Measurements from ENCODE around the gene PLXNA2. TPM values are rescaled to one million over a fixed set of nuclear protein-coding genes. Genes with fewer than 3 reads are reported as not detected.

Gene PLXNA2
- total and polyA plus RNA-seq, 7 experiments from 2014 or later = 0.70 to 5.4 (median 1.4) TPM; not detected in 2

DNA sequence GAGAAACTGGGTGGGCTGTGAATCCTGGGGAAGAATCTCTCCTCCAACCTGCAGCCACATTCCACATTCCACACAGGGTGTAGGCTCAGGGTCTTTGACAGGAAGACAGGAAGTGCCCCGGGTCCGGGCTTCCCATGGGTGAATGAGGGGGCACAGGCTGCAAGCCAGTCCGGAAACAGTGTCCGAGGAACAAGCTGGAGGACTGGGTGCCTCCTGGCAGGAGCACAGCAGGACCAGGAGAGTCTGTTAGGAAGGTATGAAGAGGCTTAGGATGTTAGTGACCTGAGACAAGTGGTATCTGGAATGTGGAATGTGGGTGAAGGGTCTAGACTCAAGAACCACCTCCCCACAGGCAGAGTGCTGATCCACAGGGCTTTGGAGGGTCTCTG is 212.3 kb downstream of the PLXNA2 start:
- no peak overlapping the region for H3K4me3 Mint-ChIP-seq
- peaks cover 0 to 10% (median 3%) of the 10 kb centered on the region in 5 donors for H3K27me3 Mint-ChIP-seq
- intact Hi-C loops (cut with micrococcal nuclease) = no loop called here

DNA sequence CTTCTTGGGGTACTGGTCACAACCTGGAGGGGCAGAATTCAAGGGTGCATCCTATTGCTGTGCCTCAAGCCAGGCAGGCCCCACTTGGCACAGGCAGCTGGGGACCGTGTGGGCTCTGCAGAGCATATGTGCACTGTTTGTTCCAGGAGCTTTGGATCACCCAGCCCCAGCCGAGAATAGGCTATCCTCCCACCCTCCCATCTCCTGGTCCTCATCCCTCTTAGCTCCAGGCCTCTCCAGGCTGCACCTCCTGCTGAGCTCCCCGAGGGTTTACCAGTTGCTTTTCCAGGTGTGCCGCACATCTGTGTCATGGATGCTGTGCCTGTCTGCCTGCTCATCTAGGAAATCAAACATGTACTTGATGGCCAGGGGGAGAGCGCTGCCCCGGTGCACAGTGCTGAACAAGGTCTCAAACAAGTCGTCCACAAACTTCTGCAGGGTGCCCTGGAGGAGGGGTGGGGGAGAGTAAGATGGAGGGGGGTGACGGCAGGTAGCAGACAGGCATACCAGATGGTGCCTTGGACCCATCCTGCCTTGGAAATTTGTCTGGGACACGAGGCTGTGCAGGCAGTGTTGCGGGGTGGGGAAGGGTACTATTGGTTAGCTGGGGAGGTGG is 212.8 kb downstream of the PLXNA2 start:
- intact Hi-C loops (cut with micrococcal nuclease) = no loop called here
- DNase-seq (no peak), ATAC-seq (no peak)
- Mint-ChIP-seq H3K4me1 (no peaks in the 10 kb centered on the region), H3K9me3 (no peaks in the 10 kb centered on the region), H3K4me3 (no peak overlapping the region), H3K27ac (no peak overlapping the region), H3K27me3 (peaks cover 0 to 10% (median 3%) of the 10 kb centered on the region in 5 donors), H3K36me3 (no peaks in the 10 kb centered on the region)
- Histone ChIP-seq H3K36me3 (ENCODE audit: control insufficient read depth in 2 of 3, insufficient read depth in 3 of 3, low read length in 3 of 3) (no peaks in the 10 kb centered on the region), H3K4me3 (ENCODE audit: low read length) (no peak overlapping the region), H3K27me3 (ENCODE audit: control insufficient read depth in 2 of 2, insufficient read depth in 2 of 2, low read length in 2 of 2) (no peaks in the 10 kb centered on the region), H3K9me3 (ENCODE audit: control insufficient read depth in 2 of 3, low read length in 3 of 3) (no peaks in the 10 kb centered on the region), H3K27ac (ENCODE audit: low read depth, low read length) (no peak overlapping the region), H3K4me1 (ENCODE audit: control insufficient read depth in 2 of 2, insufficient read depth in 2 of 2, low read length in 2 of 2) (no peaks in the 10 kb centered on the region)
- POLR2A ChIA-PET = no interaction called here
- CTCF ChIA-PET = no interaction called here

More for the DNA sequence above, 212.3 kb downstream of the PLXNA2 start:
- CTCF ChIA-PET = no interaction called here
- Histone ChIP-seq H3K4me1 (ENCODE audit: control insufficient read depth in 2 of 2, insufficient read depth in 2 of 2, low read length in 2 of 2) (no peaks in the 10 kb centered on the region), H3K27ac (ENCODE audit: low read depth, low read length) (no peak overlapping the region), H3K27me3 (ENCODE audit: control insufficient read depth in 2 of 2, insufficient read depth in 2 of 2, low read length in 2 of 2) (no peaks in the 10 kb centered on the region), H3K9me3 (ENCODE audit: control insufficient read depth in 2 of 3, low read length in 3 of 3) (no peaks in the 10 kb centered on the region), H3K4me3 (ENCODE audit: low read length) (no peak overlapping the region), H3K36me3 (ENCODE audit: control insufficient read depth in 2 of 3, insufficient read depth in 3 of 3, low read length in 3 of 3) (no peaks in the 10 kb centered on the region)
- Mint-ChIP-seq H3K36me3 (no peaks in the 10 kb centered on the region), H3K9me3 (no peaks in the 10 kb centered on the region), H3K27ac (no peak overlapping the region), H3K4me1 (no peaks in the 10 kb centered on the region)
- DNase-seq (no peak), ATAC-seq (no peak)
- POLR2A ChIA-PET = no interaction called here

- Histone ChIP-seq H3K4me1 (ENCODE audit: control insufficient read depth in 2 of 2, insufficient read depth in 2 of 2, low read length in 2 of 2) (no peaks in the 10 kb centered on the region), H3K9me3 (ENCODE audit: control insufficient read depth in 2 of 3, low read length in 3 of 3) (no peaks in the 10 kb centered on the region), H3K36me3 (ENCODE audit: control insufficient read depth in 2 of 3, insufficient read depth in 3 of 3, low read length in 3 of 3) (no peaks in the 10 kb centered on the region), H3K27me3 (ENCODE audit: control insufficient read depth in 2 of 2, insufficient read depth in 2 of 2, low read length in 2 of 2) (no peaks in the 10 kb centered on the region), H3K4me3 (ENCODE audit: low read length) (no peak overlapping the region), H3K27ac (ENCODE audit: low read depth, low read length) (no peak overlapping the region)
- ChIA-PET POLR2A (no interaction called here), CTCF (no interaction called here)
- H3K36me3 Mint-ChIP-seq = no peaks in the 10 kb centered on the region
- ATAC-seq = no peak
- H3K4me3 Mint-ChIP-seq = no peak overlapping the region
- no peak overlapping the region for H3K27ac Mint-ChIP-seq
- peaks cover 0 to 10% (median 3%) of the 10 kb centered on the region in 5 donors for H3K27me3 Mint-ChIP-seq
- no peak for DNase-seq
- H3K9me3 Mint-ChIP-seq = no peaks in the 10 kb centered on the region
- intact Hi-C loops (cut with micrococcal nuclease) = no loop called here
- H3K4me1 Mint-ChIP-seq = no peaks in the 10 kb centered on the region
Observed at GRCh38 chr1:208030288-208031091, 213.7 kb downstream of the PLXNA2 start.

- ATAC-seq (no peak), DNase-seq (no peak)
- peaks cover 0 to 10% (median 3%) of the 10 kb centered on the region in 5 donors for H3K27me3 Mint-ChIP-seq
- Histone ChIP-seq H3K4me3 (ENCODE audit: low read length) (no peak overlapping the region), H3K9me3 (ENCODE audit: control insufficient read depth in 2 of 3, low read length in 3 of 3) (no peaks in the 10 kb centered on the region), H3K27me3 (ENCODE audit: control insufficient read depth in 2 of 2, insufficient read depth in 2 of 2, low read length in 2 of 2) (no peaks in the 10 kb centered on the region), H3K4me1 (ENCODE audit: control insufficient read depth in 2 of 2, insufficient read depth in 2 of 2, low read length in 2 of 2) (no peaks in the 10 kb centered on the region), H3K36me3 (ENCODE audit: control insufficient read depth in 2 of 3, insufficient read depth in 3 of 3, low read length in 3 of 3) (no peaks in the 10 kb centered on the region), H3K27ac (ENCODE audit: low read depth, low read length) (no peak overlapping the region)
- intact Hi-C loops (cut with micrococcal nuclease) = no loop called here
- H3K9me3 Mint-ChIP-seq = no peaks in the 10 kb centered on the region
- H3K27ac Mint-ChIP-seq = no peak overlapping the region
- no peaks in the 10 kb centered on the region for H3K36me3 Mint-ChIP-seq
- H3K4me1 Mint-ChIP-seq = no peaks in the 10 kb centered on the region
- no peak overlapping the region for H3K4me3 Mint-ChIP-seq
- CTCF ChIA-PET = no interaction called here
- POLR2A ChIA-PET = no interaction called here
Observed at GRCh38 chr1:208029381-208030287, 214.6 kb downstream of the PLXNA2 start.

DNA sequence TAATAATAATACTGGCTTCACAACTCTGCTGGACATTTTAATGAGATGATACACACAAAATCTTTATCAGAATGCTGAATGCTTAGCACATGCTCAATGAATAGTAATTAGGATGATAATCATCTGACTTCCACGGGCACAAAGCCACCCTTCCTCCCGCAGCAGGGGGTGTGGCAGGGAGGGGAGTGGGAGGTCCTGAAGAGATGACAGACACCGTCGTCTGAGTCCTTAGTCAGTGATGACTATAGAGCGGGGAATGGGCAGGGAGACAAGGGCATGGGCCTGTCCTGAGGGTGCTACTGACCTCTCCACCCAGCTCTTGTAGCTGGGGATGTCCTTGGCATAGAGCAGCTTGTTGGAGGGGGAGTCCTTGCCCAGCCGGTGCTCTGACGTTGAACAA is 215.7 kb downstream of the PLXNA2 start:
- H3K4me1 ChIP-seq (ENCODE audit: control insufficient read depth in 2 of 2, insufficient read depth in 2 of 2, low read length in 2 of 2) = no peaks in the 10 kb centered on the region
- no peaks in the 10 kb centered on the region for H3K4me1 Mint-ChIP-seq
- no peaks in the 10 kb centered on the region for H3K36me3 ChIP-seq (ENCODE audit: control insufficient read depth in 2 of 3, insufficient read depth in 3 of 3, low read length in 3 of 3)
- CTCF ChIA-PET = no interaction called here
- POLR2A ChIA-PET = no interaction called here
- no peak overlapping the region for H3K4me3 ChIP-seq (ENCODE audit: low read length)
- ATAC-seq = no peak
- no peaks in the 10 kb centered on the region for H3K9me3 Mint-ChIP-seq
- no peak overlapping the region for H3K27ac Mint-ChIP-seq
- H3K4me3 Mint-ChIP-seq = no peak overlapping the region
- intact Hi-C loops (cut with micrococcal nuclease) = no loop called here
- H3K9me3 ChIP-seq (ENCODE audit: control insufficient read depth in 2 of 3, low read length in 3 of 3) = no peaks in the 10 kb centered on the region
- peaks cover 0 to 14% (median 0%) of the 10 kb centered on the region in 5 donors for H3K27me3 Mint-ChIP-seq
- no peak for DNase-seq
- H3K36me3 Mint-ChIP-seq = no peaks in the 10 kb centered on the region
- no peaks in the 10 kb centered on the region for H3K27me3 ChIP-seq (ENCODE audit: control insufficient read depth in 2 of 2, insufficient read depth in 2 of 2, low read length in 2 of 2)
- H3K27ac ChIP-seq (ENCODE audit: low read depth, low read length) = no peak overlapping the region

DNA sequence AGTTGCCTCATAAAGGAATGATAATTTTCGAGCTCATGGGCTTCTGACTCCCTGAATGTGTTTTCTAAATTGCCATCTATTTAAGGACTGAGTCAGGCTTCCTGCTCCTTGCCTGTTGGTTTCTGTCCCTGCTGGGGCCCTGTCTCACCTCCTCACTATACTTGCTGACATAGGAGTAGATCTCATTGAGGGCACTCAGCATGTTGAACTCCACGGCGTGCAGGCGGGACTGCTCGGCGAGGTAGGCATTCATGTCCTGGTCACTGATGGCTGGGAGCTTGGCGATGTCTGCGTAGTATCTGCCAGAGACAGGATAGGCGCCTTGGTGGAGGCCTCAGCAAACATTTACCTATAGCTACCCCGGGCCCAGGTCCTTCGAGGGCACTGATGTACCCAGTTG is 216.3 kb downstream of the PLXNA2 start:
- Histone ChIP-seq H3K36me3 (ENCODE audit: control insufficient read depth in 2 of 3, insufficient read depth in 3 of 3, low read length in 3 of 3) (no peaks in the 10 kb centered on the region), H3K27me3 (ENCODE audit: control insufficient read depth in 2 of 2, insufficient read depth in 2 of 2, low read length in 2 of 2) (no peaks in the 10 kb centered on the region), H3K4me3 (ENCODE audit: low read length) (no peak overlapping the region), H3K4me1 (ENCODE audit: control insufficient read depth in 2 of 2, insufficient read depth in 2 of 2, low read length in 2 of 2) (no peaks in the 10 kb centered on the region), H3K27ac (ENCODE audit: low read depth, low read length) (no peak overlapping the region), H3K9me3 (ENCODE audit: control insufficient read depth in 2 of 3, low read length in 3 of 3) (no peaks in the 10 kb centered on the region)
- peaks cover 0 to 14% (median 0%) of the 10 kb centered on the region in 5 donors for H3K27me3 Mint-ChIP-seq
- H3K4me1 Mint-ChIP-seq = no peaks in the 10 kb centered on the region
- POLR2A ChIA-PET = no interaction called here
- no peak for DNase-seq
- no peak for ATAC-seq
- no peak overlapping the region for H3K4me3 Mint-ChIP-seq
- no peaks in the 10 kb centered on the region for H3K9me3 Mint-ChIP-seq
- H3K27ac Mint-ChIP-seq = no peak overlapping the region
- CTCF ChIA-PET = no interaction called here
- intact Hi-C loops (cut with micrococcal nuclease) = no loop called here
- H3K36me3 Mint-ChIP-seq = no peaks in the 10 kb centered on the region

Data from naive thymus-derived CD4-positive, alpha-beta T cell (primary cell).